ENCODE data around the gene CEBPA. TPM values are rescaled to one million over a fixed set of nuclear protein-coding genes. Genes with fewer than 3 reads are reported as not detected.
A peak's percentile ranks its signal among the peaks of the same experiment; 100 is the strongest.
"Not testable (repeated sequence)": the region's sequence is repeated elsewhere in the genome, so short reads cannot be mapped to it uniquely, and the experiment has no call there.

CEBPA gene
- total and polyA plus RNA-seq, 5 experiments from 2014 or later, result 0.08 to 1.3 (median 0.82) TPM; not detected in 1

DNA sequence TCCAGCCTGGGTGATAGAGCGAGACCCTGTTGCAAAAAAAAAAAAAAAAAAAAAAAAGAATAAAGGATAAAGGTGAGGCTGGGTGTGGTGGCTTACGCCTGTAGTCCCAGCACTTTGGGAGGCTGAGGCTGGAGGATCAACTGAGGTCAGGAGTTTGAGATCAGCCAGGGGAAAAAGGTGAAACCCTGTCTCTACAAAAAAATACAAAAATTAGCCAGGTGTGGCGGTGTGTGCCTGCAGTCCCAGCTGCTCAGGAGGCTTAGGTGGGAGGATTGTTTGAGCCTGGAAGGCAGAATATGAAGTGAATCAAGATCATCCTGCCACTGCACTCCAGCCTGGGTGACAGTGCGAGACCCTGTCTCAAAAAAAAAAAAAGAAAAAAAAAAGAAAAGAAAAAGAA, 15.7 kb upstream of the CEBPA start:
- Mint-ChIP-seq H3K9me3 (peaks cover 0 to 38% (median 18%) of the 10 kb centered on the region in 9 donors), H3K27me3 (peaks cover 4 to 18% (median 9%) of the 10 kb centered on the region in 5 donors), H3K36me3 (peaks cover 2 to 23% (median 3%) of the 10 kb centered on the region in 3 donors)
- not testable (repeated sequence) for DNase-seq, H3K4me3 Mint-ChIP-seq, H3K27ac Mint-ChIP-seq, ATAC-seq, H3K4me1 Mint-ChIP-seq
- POLR2A ChIA-PET, result interaction anchor here (0.6 kb wide), 1 partner anchor 800 kb away, joined by 6 read pairs; no protein-coding TSS in a partner anchor

DNA sequence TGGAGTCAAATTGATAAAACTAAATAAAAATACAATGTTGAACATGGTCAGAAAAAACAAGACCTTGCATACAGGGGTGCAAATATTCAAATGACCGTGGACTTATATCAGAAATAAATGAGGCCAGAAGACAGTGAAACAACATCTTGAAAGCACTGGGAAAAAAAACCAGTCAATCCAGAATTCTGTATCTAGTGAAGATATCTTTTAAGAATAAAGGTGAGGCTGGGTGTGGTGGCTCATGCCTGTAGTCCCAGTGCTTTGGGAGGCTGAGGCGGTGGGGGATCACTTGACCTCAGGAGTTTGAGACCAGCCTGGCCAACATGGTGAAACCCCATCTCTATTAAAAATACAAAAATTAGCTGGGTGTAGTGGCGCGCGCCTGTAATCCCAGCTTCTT, 15.2 kb upstream of the CEBPA start:
- peaks cover 2 to 19% (median 3%) of the 10 kb centered on the region in 3 donors for H3K36me3 Mint-ChIP-seq
- H3K4me1 Mint-ChIP-seq, result no peaks in the 10 kb centered on the region
- ATAC-seq, result no peak
- no peak for DNase-seq
- peaks cover 4 to 18% (median 9%) of the 10 kb centered on the region in 5 donors for H3K27me3 Mint-ChIP-seq
- POLR2A ChIA-PET, result interaction anchor here (0.6 kb wide), 1 partner anchor 800 kb away, joined by 6 read pairs; no protein-coding TSS in a partner anchor
- H3K9me3 Mint-ChIP-seq, result peaks cover 0 to 34% (median 18%) of the 10 kb centered on the region in 9 donors
- no peak overlapping the region for H3K27ac Mint-ChIP-seq
- no peak overlapping the region for H3K4me3 Mint-ChIP-seq

DNA sequence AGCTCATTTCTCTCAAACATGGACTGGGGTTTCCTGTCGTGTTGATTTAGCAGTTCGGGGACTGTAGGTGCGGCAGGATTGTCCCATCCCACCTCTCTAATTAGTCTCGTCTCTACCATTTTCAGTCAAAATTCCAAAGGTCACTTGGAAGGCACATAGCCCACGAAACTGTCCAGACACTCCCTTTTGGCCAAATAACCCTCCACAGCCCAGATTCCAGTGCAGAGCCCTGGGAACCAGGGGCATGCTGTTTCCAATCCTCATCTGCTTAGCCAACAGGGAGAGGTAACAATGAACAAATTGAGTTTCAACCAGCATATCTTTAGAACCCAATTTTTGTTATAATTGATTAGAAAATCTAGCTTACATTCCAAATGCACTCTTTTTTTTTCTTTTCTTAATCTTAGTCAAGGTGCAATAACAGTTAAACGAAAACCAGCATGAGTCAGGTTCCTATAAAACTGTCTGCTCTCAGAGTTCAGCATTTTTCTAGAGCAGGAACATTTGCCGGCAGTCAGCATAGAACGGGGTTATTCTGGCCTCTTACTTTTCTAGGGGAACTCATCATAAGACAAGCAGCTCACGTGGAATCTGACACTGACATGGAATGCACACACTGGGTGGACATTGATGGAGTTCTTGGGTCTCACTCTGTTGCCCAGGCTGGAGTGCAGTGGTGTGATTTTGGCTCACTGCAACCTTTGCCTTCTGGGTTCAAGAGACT, 14.4 kb upstream of the CEBPA start:
- POLR2A ChIA-PET, result no interaction called here
- H3K4me3 Mint-ChIP-seq, result no peak overlapping the region
- H3K9me3 Mint-ChIP-seq, result peaks cover 0 to 29% (median 17%) of the 10 kb centered on the region in 9 donors
- H3K27me3 Mint-ChIP-seq, result peaks cover 4 to 18% (median 9%) of the 10 kb centered on the region in 5 donors
- H3K4me1 Mint-ChIP-seq, result no peaks in the 10 kb centered on the region
- DNase-seq (no peak), ATAC-seq (no peak)
- no peak overlapping the region for H3K27ac Mint-ChIP-seq
- H3K36me3 Mint-ChIP-seq, result peaks cover 2 to 15% (median 3%) of the 10 kb centered on the region in 3 donors

DNA sequence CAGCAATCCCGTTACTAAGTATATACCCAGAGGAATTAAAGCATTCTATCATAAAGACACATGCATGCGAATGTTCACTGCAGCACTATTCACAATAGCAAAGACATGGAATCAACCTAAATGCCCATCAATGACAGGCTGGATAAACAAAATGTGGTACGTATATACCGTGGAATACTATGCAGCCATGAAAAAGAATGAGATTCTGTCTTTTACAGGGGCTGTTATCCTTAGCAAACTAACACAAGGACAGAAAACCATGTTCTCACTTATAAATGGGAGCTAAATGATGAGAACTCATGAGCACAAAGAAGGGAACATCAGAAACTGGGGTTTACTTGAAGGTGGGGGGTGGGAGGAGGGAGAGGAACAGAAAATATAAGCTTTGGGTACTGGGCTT, 10.5 kb upstream of the CEBPA start:
- POLR2A ChIA-PET, H3K36me3 Mint-ChIP-seq, ATAC-seq, H3K9me3 Mint-ChIP-seq, DNase-seq, H3K27ac Mint-ChIP-seq, H3K4me3 Mint-ChIP-seq, H3K4me1 Mint-ChIP-seq: not testable (repeated sequence)
- peaks cover 12 to 40% (median 24%) of the 10 kb centered on the region in 5 donors for H3K27me3 Mint-ChIP-seq

DNA sequence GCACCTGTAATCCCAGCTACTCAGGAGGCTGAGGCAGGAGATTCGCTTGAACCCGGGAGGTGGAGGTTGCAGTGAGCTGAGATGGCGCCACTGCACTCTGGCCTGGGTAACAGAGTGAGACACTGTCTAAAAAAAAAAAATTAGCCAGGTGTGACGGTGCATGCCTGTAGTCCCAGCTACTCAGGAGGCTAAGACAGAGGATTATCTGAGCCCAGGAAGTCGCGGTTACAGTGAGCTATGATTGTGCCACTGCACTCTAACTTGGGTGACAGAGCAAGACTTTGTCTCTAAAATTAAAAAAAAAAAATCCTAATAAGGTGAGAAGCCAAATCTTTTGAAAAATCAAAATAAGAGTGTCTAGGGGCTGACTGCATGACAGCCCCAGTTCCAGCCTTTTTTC, 9.7 kb upstream of the CEBPA start:
- ATAC-seq, result no peak
- Mint-ChIP-seq H3K36me3 (no peaks in the 10 kb centered on the region), H3K4me1 (no peaks in the 10 kb centered on the region), H3K27me3 (peaks cover 16 to 47% (median 24%) of the 10 kb centered on the region in 5 donors), H3K27ac (no peak overlapping the region), H3K4me3 (no peak overlapping the region), H3K9me3 (no peaks in the 10 kb centered on the region)
- DNase-seq, result no peak
- POLR2A ChIA-PET, result interaction anchor here (0.6 kb wide), 1 partner anchor 90 kb away, joined by 3 read pairs; no protein-coding TSS in a partner anchor

DNA sequence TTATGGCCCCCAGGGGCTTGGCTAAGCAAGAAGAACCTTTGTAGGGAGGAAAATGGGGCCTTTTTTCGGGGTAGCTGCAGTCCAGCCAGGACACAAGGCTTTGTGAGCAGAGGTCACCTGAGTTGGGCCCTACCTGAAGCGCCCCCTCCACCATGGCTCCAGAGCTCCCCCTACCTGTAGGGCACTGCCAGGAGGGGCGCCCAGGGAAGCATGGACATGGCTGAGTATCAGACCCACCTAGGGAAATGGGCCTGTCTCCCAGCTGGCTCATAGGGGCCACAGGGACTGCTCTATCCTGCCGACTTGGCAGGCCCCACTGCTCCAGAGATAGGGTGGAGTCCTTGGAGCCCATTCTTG, 9.0 kb upstream of the CEBPA start:
- POLR2A ChIA-PET, result no interaction called here
- ATAC-seq (no peak), DNase-seq (no peak)
- H3K36me3 Mint-ChIP-seq, result no peaks in the 10 kb centered on the region
- peaks cover 14 to 43% (median 20%) of the 10 kb centered on the region in 5 donors for H3K27me3 Mint-ChIP-seq
- no peaks in the 10 kb centered on the region for H3K9me3 Mint-ChIP-seq
- no peaks in the 10 kb centered on the region for H3K4me1 Mint-ChIP-seq
- H3K27ac Mint-ChIP-seq, result no peak overlapping the region
- no peak overlapping the region for H3K4me3 Mint-ChIP-seq

DNA sequence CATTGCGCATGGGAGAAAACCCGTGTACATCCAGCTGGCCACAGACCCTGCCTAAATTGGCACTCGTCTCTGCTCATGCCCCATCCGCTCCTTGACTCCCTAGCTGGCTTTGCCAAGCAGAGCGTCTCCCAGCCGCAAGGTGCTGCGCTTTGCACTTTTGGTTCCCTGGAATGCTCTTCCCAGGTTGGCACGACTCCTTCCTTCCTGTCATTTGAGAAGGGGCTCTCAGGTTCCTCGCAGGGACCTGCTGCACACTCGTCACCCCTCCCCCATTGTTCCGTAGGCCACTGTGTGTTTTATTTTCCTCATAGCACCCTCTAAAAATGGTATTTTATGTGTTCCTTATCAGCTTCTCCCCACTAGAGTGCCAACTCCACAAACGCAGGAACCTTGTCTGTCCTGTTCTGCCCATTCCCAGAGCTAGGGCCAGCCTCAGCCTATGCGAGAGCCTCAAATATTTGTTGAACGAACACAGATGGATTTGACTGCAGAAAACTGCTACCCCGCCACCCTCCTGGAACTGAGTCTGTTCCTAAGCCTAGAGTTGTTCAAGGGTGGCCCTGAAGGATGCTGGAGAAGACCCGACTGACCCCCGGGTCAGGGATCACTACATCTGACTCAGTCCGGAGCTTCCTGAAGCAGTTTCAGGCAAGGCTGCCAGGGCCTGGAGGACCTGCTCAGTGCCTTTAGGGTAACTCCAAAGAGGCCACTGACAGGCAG, 8.4 kb upstream of the CEBPA start:
- peaks cover 14 to 48% (median 20%) of the 10 kb centered on the region in 5 donors for H3K27me3 Mint-ChIP-seq
- H3K9me3 Mint-ChIP-seq, result no peaks in the 10 kb centered on the region
- H3K4me3 Mint-ChIP-seq, result no peak overlapping the region
- ATAC-seq (no peak), DNase-seq (no peak)
- peak overlapping the region in 1 of 10 donors; percentile 70 for H3K27ac Mint-ChIP-seq
- POLR2A ChIA-PET, result no interaction called here
- no peaks in the 10 kb centered on the region for H3K36me3 Mint-ChIP-seq
- H3K4me1 Mint-ChIP-seq, result no peaks in the 10 kb centered on the region

DNA sequence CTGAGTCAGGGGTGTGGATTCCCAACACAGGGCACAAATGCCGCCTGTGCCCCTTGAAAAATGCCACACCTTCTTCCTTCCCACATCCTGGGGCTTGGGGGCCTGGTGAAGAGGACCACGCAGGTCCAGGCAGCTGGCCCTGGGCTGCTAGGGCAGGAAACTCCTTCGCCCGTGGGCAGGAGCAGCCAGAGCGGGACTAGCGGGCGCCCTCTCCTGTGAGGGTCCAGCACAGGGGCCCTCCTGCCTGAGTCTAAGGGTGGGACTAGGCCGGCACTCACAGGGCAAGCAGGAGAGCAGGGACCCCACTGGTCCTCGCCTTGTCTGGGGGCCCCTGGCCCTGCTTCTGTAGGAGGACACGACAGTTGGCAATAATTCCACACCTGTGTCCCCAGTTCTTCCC, 7.5 kb upstream of the CEBPA start:
- H3K4me1 Mint-ChIP-seq, result no peaks in the 10 kb centered on the region
- no peak for DNase-seq
- no peaks in the 10 kb centered on the region for H3K36me3 Mint-ChIP-seq
- H3K9me3 Mint-ChIP-seq, result no peaks in the 10 kb centered on the region
- ATAC-seq, result no peak
- H3K4me3 Mint-ChIP-seq, result no peak overlapping the region
- H3K27me3 Mint-ChIP-seq, result peaks cover 17 to 57% (median 24%) of the 10 kb centered on the region in 5 donors
- POLR2A ChIA-PET, result no interaction called here
- no peak overlapping the region for H3K27ac Mint-ChIP-seq

DNA sequence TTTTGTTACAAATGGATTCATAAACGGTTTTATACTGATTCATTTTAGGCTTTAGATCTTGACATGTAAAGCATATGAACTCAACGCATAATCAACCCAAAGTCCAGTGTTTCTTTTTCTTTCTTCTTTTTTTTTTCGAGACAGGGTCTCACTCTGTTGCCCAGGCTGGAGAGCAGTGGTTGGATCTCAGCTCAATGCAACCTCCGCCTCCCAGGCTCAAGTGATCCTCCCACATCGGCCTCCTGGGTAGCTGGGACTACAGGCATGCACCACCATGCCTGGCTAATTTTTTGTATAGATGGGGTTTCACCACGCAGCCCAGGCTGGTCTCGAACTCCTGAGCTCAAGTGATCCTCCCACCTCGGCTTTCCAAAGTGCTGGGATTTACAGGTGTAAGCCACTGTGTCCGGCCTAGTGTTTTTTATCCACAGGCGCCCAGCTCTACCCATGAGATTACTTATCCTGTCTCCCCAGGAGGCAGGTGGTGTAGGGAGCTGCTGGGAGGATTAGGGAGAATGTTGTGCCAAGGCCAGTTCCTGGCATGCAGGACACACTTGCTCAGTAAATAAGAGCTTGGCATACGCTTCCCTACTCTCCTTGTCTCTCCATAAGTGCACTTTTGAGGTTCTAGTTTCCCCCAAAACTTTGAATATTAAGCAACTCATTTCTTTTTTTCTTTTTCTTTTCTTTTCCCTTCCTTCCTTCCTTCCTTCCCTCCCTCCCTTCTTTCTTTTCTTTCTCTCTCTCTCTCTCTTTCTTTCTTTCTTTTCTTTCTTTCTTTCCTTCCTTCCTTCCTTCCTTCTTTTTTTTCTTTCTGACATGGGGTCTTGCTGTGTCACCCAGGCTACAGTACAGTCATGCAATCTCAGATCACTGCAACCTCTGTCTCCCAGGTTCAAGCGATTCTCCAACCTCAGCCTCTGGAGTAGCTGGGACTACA, 4.8 kb upstream of the CEBPA start:
- POLR2A ChIA-PET, result interaction anchor here (0.7 kb wide), 1 partner anchor 72 kb away, joined by 3 read pairs; no protein-coding TSS in a partner anchor
- H3K27ac Mint-ChIP-seq, result no peak overlapping the region
- peaks cover 23 to 70% (median 28%) of the 10 kb centered on the region in 5 donors for H3K27me3 Mint-ChIP-seq
- H3K9me3 Mint-ChIP-seq, result no peaks in the 10 kb centered on the region
- H3K4me1 Mint-ChIP-seq, result peaks cover 0 to 9% (median 5%) of the 10 kb centered on the region in 4 donors
- ATAC-seq, result no peak
- no peak for DNase-seq
- no peak overlapping the region for H3K4me3 Mint-ChIP-seq
- H3K36me3 Mint-ChIP-seq, result no peaks in the 10 kb centered on the region

DNA sequence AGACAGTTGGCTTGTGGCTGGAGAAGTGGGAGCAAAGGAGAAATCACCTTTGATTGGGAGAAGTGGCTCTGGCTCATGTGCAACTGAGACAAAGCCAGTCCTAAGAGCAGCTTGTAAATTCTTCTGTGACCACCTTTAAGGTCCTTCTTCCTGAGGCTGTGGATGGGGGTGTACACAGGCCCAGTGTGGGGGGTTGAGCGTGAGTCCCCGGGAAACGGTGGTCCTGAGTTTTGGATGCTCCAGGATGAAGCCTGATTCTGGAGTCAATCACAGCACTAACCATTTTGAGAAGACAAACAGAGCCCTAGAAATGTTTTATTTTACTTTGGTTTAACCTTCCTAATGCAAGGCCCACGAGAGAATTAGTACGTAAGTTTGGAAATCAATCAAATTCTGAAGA, 3.9 kb upstream of the CEBPA start:
- no peak for ATAC-seq
- POLR2A ChIA-PET, result no interaction called here
- H3K4me3 Mint-ChIP-seq, result peak overlapping the region in 1 of 10 donors; percentile 8
- DNase-seq, result no peak
- H3K9me3 Mint-ChIP-seq, result no peaks in the 10 kb centered on the region
- H3K27ac Mint-ChIP-seq, result peak overlapping the region in 1 of 10 donors; percentile 58
- H3K36me3 Mint-ChIP-seq, result no peaks in the 10 kb centered on the region
- H3K27me3 Mint-ChIP-seq, result peaks cover 23 to 70% (median 31%) of the 10 kb centered on the region in 5 donors
- peaks cover 0 to 9% (median 6%) of the 10 kb centered on the region in 4 donors for H3K4me1 Mint-ChIP-seq

DNA sequence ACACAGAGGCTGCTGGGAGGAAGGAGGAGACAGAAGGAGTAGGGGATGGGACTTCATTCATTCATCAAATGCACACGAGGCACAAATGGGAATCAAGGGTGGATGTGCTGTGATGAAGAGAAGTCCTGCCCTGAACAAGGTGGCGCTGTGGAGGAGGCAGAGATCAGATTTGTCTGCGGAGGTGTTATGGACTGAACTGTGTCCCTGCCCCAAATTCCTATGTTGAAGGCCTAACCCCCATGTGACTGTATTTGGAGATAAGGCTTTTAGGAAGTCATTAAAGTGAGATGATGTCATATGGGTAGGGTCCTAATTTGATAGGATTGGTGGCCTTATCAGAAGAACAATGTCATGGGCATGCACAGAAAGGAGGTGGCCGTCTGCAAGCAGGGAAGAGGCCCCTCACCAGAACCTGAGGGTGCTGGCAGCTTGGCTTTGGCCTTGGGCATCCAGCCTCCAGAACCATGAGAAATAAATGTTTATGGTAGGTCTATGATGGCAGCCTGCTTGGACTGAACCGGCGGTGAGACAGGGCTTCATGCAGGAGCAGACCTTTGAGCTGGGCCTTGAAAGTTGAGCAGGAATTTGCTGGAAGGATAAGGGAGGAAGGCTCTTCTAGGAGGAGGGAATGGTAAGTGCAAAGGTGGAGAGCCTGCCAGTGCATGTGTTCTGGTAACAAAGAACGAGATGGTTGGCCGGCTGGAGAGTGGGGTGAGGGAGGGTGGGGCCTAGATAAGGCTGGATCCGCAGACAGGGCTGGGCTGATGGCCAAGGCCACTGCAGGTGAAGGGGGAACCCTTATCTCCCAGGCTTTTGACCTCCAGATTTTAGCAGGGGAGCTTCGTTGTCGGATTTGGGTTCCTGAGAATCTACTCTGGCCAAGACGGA, 2.7 kb upstream of the CEBPA start:
- Mint-ChIP-seq H3K4me3 (peak overlapping the region in 3 of 10 donors; percentile 28 to 38 (median 29)), H3K27me3 (peaks cover 19 to 67% (median 32%) of the 10 kb centered on the region in 5 donors), H3K36me3 (no peaks in the 10 kb centered on the region), H3K27ac (no peak overlapping the region), H3K9me3 (no peaks in the 10 kb centered on the region), H3K4me1 (peaks cover 0 to 14% (median 6%) of the 10 kb centered on the region in 4 donors)
- POLR2A ChIA-PET, result no interaction called here
- ATAC-seq (no peak), DNase-seq (no peak)
